Mammary epithelial cell (primary cell): Measurements from ENCODE around the gene ACVR1B.

ENCODE experiments used
- EZH2 ChIP-seq: IDR thresholded peaks from 2 replicates; pipeline ENCODE4 v1.6.1; 2012; ENCODE audit warnings: low read length, inconsistent platforms, borderline replicate concordance
- TF ChIP-seq, protein P1 (sequence below), 2 donors: IDR thresholded peaks in 1 of 2; conservative IDR thresholded peaks in 1 of 2; 2 replicates each; pipeline ENCODE4 v1.5.1; 2011 to 2012; ENCODE audit warnings: inconsistent platforms in 2 of 2, low read length in 2 of 2, mild to moderate bottlenecking in 2 of 2, control low read depth in 1 of 2, low read depth in 1 of 2; ENCODE audit not compliant: insufficient read depth in 1 of 2; ENCODE audit errors: extremely low read depth in 1 of 2

DNA sequence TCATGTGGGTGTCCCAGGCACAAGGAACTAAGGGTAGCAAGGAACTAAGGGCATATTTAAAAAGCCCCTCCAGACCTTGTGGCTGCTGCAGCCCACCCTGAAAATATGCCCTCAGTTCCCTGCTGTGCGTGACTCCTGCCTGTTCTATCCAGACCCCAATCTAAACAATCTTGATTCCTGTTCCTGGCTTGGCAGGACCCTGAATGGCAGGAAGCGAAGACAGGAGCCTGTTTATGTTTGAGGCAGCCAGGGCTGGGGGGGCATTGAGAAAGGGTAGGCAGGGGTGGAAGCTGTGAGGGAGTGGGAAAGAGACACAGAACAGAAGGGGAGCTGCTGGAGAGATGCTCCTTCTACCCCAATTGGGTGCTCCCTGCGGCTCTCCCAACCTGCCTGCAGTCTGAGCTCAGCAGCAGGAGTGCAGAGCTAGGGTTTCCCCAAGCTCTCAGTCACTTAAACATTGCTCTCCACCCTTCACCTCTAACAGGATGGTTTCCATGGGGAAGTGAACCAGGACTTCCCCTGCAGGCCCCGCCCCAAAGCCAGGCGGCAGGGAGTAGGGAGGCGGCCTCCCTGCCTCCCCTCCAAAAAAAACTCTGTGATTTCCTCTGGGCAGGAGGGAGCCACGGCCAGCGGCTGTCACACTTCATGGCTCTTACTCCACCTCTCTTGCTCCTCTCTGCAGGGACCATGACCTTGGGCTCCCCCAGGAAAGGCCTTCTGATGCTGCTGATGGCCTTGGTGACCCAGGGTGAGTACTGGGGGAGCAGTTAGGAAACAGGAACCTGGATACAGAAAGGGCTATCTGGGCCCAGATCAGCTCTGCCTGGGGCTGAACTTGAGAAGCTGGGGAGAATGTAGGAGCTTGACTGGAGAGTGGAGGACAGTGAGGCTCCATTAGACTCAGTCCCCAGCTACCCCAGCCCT is 39.4 kb upstream of the ACVR1B start:
- TF ChIP-seq, protein P1, sequence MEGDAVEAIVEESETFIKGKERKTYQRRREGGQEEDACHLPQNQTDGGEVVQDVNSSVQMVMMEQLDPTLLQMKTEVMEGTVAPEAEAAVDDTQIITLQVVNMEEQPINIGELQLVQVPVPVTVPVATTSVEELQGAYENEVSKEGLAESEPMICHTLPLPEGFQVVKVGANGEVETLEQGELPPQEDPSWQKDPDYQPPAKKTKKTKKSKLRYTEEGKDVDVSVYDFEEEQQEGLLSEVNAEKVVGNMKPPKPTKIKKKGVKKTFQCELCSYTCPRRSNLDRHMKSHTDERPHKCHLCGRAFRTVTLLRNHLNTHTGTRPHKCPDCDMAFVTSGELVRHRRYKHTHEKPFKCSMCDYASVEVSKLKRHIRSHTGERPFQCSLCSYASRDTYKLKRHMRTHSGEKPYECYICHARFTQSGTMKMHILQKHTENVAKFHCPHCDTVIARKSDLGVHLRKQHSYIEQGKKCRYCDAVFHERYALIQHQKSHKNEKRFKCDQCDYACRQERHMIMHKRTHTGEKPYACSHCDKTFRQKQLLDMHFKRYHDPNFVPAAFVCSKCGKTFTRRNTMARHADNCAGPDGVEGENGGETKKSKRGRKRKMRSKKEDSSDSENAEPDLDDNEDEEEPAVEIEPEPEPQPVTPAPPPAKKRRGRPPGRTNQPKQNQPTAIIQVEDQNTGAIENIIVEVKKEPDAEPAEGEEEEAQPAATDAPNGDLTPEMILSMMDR (conservative IDR thresholded peaks at IDR 0.05 in 1 of 2, IDR thresholded peaks at IDR 0.05 in 1 of 2; ENCODE audit: extremely low read depth in 1 of 2, insufficient read depth in 1 of 2, low read depth in 1 of 2, low read length in 2 of 2) = no peak
- no peak for TF ChIP-seq EZH2
